AG09319 (cell line): ENCODE results near the gene RNF220.

Experiments
- DNase-seq: peaks from one replicate; pipeline ENCODE4 v3.0.0-alpha.2; 2010; ENCODE audit warnings: low read depth; ENCODE audit errors: extremely low read depth
- CTCF ChIP-seq: IDR thresholded peaks from 2 replicates; pipeline ENCODE4 v1.5.1; 2011; ENCODE audit warnings: low read depth, mild to moderate bottlenecking, inconsistent platforms, low read length, moderate library complexity

RNF220 gene

GRCh38 chr1:44437107-44437716 is 32.2 kb downstream of the RNF220 start:
- DNase-seq: no peak

GRCh38 chr1:44442791-44443190 is 37.7 kb downstream of the RNF220 start:
- no peak for DNase-seq
- no peak for TF ChIP-seq CTCF

More at GRCh38 chr1:44437107-44437716, 32.2 kb downstream of the RNF220 start:
- no peak for TF ChIP-seq CTCF

- DNase-seq: no peak
- no peak for TF ChIP-seq CTCF
Measured at GRCh38 chr1:44447051-44447810, 42.2 kb downstream of the RNF220 start.

- no peak for TF ChIP-seq CTCF
- no peak for DNase-seq
Measured at GRCh38 chr1:44453798-44454349, 48.8 kb downstream of the RNF220 start.

GRCh38 chr1:44454704-44455103 is 49.6 kb downstream of the RNF220 start:
- no peak for TF ChIP-seq CTCF
- no peak for DNase-seq

- DNase-seq: no peak
- TF ChIP-seq CTCF: no peak
Measured at GRCh38 chr1:44460107-44460882, 55.2 kb downstream of the RNF220 start.
